ENCODE measurements around the gene GH2.

DNA sequence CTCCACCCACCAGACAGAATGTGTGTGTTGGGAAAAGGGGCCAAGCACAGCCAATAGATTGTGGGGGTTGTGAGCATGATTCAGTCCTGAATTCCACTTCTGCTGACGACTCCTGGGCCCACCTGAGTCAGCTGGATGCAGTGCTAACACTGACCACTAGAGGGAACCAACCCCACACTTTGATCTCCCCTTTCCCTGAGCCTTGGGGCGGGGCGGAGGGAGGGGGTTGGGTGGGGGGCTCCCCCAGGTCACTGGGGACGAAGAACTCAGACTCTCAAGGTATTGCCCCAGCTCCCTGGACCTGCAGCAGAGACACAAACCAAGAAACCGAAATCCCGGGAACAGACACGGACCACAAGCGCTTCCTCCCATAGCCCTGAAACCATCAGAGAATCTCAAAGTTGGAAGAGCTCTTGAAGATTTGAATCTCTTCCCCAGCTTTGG lies 29.9 kb upstream of the GH2 start:
- TF ChIP-seq, protein P1, sequence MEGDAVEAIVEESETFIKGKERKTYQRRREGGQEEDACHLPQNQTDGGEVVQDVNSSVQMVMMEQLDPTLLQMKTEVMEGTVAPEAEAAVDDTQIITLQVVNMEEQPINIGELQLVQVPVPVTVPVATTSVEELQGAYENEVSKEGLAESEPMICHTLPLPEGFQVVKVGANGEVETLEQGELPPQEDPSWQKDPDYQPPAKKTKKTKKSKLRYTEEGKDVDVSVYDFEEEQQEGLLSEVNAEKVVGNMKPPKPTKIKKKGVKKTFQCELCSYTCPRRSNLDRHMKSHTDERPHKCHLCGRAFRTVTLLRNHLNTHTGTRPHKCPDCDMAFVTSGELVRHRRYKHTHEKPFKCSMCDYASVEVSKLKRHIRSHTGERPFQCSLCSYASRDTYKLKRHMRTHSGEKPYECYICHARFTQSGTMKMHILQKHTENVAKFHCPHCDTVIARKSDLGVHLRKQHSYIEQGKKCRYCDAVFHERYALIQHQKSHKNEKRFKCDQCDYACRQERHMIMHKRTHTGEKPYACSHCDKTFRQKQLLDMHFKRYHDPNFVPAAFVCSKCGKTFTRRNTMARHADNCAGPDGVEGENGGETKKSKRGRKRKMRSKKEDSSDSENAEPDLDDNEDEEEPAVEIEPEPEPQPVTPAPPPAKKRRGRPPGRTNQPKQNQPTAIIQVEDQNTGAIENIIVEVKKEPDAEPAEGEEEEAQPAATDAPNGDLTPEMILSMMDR (conservative IDR thresholded peaks at IDR 0.05 in 1 of 2, IDR thresholded peaks at IDR 0.05 in 1 of 2; ENCODE audit: extremely low read depth in 1 of 2, insufficient read depth in 1 of 2, low read depth in 1 of 2, low read length in 2 of 2): peak; percentile 63 to 66
- TF ChIP-seq EZH2 (IDR thresholded peaks at IDR 0.05; ENCODE audit: borderline replicate concordance, low read length): no peak

Data from mammary epithelial cell (primary cell).